ENCODE data around the gene AATK.

DNA sequence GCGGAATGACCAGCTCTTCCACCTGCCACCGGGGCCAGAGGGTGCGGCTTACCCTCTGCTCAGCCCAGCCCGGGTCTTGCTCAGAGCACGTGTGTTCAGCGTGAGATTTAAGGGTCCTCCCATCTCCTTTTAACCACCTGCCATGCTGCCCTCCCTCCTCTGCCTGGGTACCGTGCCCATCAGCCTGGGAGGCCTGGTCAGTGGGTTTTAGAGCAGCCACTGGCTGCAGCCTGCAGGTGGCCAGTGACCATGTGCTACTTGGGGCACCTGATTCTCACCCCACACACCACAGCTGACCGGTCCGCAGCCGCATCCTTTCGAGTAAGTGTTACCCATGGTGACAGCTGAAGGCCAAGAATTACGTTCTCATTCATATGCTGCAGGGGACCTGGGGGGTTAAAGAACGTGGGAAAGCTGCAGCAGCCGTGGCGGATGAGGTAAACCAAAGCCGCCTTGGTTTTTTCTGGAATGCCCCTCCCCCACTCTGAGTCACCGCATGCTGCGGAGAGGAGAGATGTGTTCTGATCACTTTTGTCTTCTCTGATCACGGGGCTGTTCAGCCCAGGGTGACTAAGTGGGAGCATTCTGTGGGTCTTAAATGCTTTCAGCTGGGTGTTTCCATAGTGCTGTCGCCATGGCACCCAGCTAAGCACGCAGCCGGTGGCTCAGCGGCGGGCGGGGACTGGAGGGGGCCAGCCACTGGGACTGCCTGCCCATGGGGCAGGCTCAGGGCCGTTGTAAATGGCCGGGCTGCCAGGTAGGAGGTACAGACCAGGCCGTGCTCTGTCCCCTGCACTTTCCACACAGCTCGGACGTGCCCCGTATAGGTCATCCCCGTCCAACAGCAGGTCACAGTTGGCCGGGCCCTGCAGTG, 71.3 kb downstream of the AATK start:
- TF ChIP-seq POLR2A (IDR thresholded peaks at IDR 0.05) = no peak
- TF ChIP-seq, protein P1, sequence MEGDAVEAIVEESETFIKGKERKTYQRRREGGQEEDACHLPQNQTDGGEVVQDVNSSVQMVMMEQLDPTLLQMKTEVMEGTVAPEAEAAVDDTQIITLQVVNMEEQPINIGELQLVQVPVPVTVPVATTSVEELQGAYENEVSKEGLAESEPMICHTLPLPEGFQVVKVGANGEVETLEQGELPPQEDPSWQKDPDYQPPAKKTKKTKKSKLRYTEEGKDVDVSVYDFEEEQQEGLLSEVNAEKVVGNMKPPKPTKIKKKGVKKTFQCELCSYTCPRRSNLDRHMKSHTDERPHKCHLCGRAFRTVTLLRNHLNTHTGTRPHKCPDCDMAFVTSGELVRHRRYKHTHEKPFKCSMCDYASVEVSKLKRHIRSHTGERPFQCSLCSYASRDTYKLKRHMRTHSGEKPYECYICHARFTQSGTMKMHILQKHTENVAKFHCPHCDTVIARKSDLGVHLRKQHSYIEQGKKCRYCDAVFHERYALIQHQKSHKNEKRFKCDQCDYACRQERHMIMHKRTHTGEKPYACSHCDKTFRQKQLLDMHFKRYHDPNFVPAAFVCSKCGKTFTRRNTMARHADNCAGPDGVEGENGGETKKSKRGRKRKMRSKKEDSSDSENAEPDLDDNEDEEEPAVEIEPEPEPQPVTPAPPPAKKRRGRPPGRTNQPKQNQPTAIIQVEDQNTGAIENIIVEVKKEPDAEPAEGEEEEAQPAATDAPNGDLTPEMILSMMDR (IDR thresholded peaks at IDR 0.05) = no peak
